NCI-H146 (cell line): Measurements from ENCODE around the gene SET.

Source experiments
- DNase-seq: peaks from one replicate; lab custom pipeline; 2025; lab: John Stamatoyannopoulos, UW

Gene SET

GRCh38 chr9:128731093-128731492 lies 42.1 kb downstream of the SET start:
- DNase-seq, result no peak

GRCh38 chr9:128731691-128732090 lies 42.7 kb downstream of the SET start:
- DNase-seq, result no peak

GRCh38 chr9:128732576-128732975 lies 43.6 kb downstream of the SET start:
- no peak for DNase-seq

GRCh38 chr9:128733256-128733655 lies 44.2 kb downstream of the SET start:
- peak; percentile 82 for DNase-seq

GRCh38 chr9:128735373-128735772 lies 46.4 kb downstream of the SET start:
- DNase-seq, result no peak

- DNase-seq, result no peak
Measured at GRCh38 chr9:128742401-128742800, 53.4 kb downstream of the SET start.

- no peak for DNase-seq
Measured at GRCh38 chr9:128743421-128743820, 54.4 kb downstream of the SET start.
